Activated CD4-positive, alpha-beta T cell treated with anti-CD3 and anti-CD28 coated beads, Interleukin-2, amount 50 U/mL, for 48 hours (primary cell): ENCODE measurements around the gene LIFR.
"Not testable (repeated sequence)": the region's sequence is repeated elsewhere in the genome, so short reads cannot be mapped to it uniquely, and the experiment has no call there.

ENCODE experiments used
- DNase-seq, 2 experiments: peaks; one replicate each; pipeline ENCODE4 v3.0.0-alpha.2; 2020

LIFR gene

GRCh38 chr5:38582293-38582974, 26.0 kb upstream of the LIFR start:
- DNase-seq = no peak

GRCh38 chr5:38581597-38581996, 25.2 kb upstream of the LIFR start:
- no peak for DNase-seq

GRCh38 chr5:38579105-38579504, 22.7 kb upstream of the LIFR start:
- no peak for DNase-seq

- no peak for DNase-seq
Observed at GRCh38 chr5:38576961-38577684, 20.7 kb upstream of the LIFR start.

- DNase-seq = no peak
Observed at GRCh38 chr5:38576442-38576841, 20.0 kb upstream of the LIFR start.

GRCh38 chr5:38575476-38575875, 19.0 kb upstream of the LIFR start:
- DNase-seq = no peak

- no peak for DNase-seq
Observed at GRCh38 chr5:38574009-38574408, 17.6 kb upstream of the LIFR start.

GRCh38 chr5:38573521-38573920, 17.1 kb upstream of the LIFR start:
- DNase-seq = no peak

- no peak for DNase-seq
Observed at GRCh38 chr5:38569180-38569579, 12.7 kb upstream of the LIFR start.

- DNase-seq = not testable (repeated sequence)
Observed at GRCh38 chr5:38567306-38567705, 10.9 kb upstream of the LIFR start.

- DNase-seq = no peak
Observed at GRCh38 chr5:38563624-38564023, 7.2 kb upstream of the LIFR start.

GRCh38 chr5:38562444-38563210, 6.2 kb upstream of the LIFR start:
- DNase-seq = no peak

GRCh38 chr5:38559428-38559827, 3.0 kb upstream of the LIFR start:
- no peak for DNase-seq

GRCh38 chr5:38557792-38558191, 1.3 kb upstream of the LIFR start:
- no peak for DNase-seq

GRCh38 chr5:38557308-38557710, 863 bp upstream of the LIFR start:
- no peak for DNase-seq

- no peak for DNase-seq
Observed at GRCh38 chr5:38556088-38556598, 303 bp downstream of the LIFR start.

GRCh38 chr5:38555354-38556087, 925 bp downstream of the LIFR start:
- no peak for DNase-seq

- no peak for DNase-seq
Observed at GRCh38 chr5:38554861-38555260, 1.6 kb downstream of the LIFR start.

- no peak for DNase-seq
Observed at GRCh38 chr5:38554403-38554802, 2.0 kb downstream of the LIFR start.

GRCh38 chr5:38553001-38553521, 3.4 kb downstream of the LIFR start:
- DNase-seq = no peak

GRCh38 chr5:38551030-38552017, 5.1 kb downstream of the LIFR start:
- DNase-seq = no peak
